H1 (cell line): ENCODE results near the gene SCYL1.

Experiments
- EP300 ChIP-seq, 2 experiments: IDR thresholded peaks; 1 replicate in 1 of 2; 2 replicates in 1 of 2; pipeline ENCODE4 v1.6.1; 2011 to 2012; ENCODE audit warnings: low read depth in 2 of 2, low read length in 2 of 2, mild to moderate bottlenecking in 2 of 2, borderline replicate concordance in 1 of 2, inconsistent platforms in 1 of 2, moderate library complexity in 1 of 2
- JUND ChIP-seq: IDR thresholded peaks from 2 replicates; pipeline ENCODE4 v1.6.1; 2011; ENCODE audit warnings: mild to moderate bottlenecking, improper control_type of control experiment, low read length
- KDM5A ChIP-seq: fragments of 200-600 bp; IDR thresholded peaks from 2 replicates; pipeline ENCODE4 v1.7.1; 2012; ENCODE audit warnings: mild to moderate bottlenecking, low read length, inconsistent platforms, mixed read lengths
- NANOG ChIP-seq: IDR thresholded peaks from 2 replicates; pipeline ENCODE4 v1.6.1; 2011; ENCODE audit warnings: low read length, low read depth, mild to moderate bottlenecking, inconsistent platforms; ENCODE audit not compliant: insufficient read depth, poor library complexity, severe bottlenecking
- RAD21 ChIP-seq, 2 experiments: IDR thresholded peaks in 1 of 2; conservative IDR thresholded peaks in 1 of 2; 2 replicates each; pipeline ENCODE4 v1.6.1; 2011; ENCODE audit warnings: low read depth in 2 of 2, low read length in 2 of 2, improper control_type of control experiment in 1 of 2, inconsistent platforms in 1 of 2, mild to moderate bottlenecking in 1 of 2, moderate library complexity in 1 of 2
- RFX5 ChIP-seq: IDR thresholded peaks from 2 replicates; pipeline ENCODE4 v1.6.1; 2011; ENCODE audit warnings: low read depth, low read length, improper control_type of control experiment, borderline replicate concordance
- RNF2 ChIP-seq: fragments of 200-900, 300-1000 bp; sonication (generic); IDR thresholded peaks from 2 replicates; pipeline ENCODE4 v1.7.1; 2016; ENCODE audit warnings: borderline replicate concordance, low read depth, mild to moderate bottlenecking, antibody characterized with exemption, low read length; ENCODE audit not compliant: poor library complexity, severe bottlenecking; ENCODE audit errors: missing control alignments
- SUZ12 ChIP-seq: fragments of 200-600 bp; sonication (generic); IDR thresholded peaks from 2 replicates; pipeline ENCODE4 v1.6.1; 2012; ENCODE audit warnings: mild to moderate bottlenecking, inconsistent platforms, low read length, moderate library complexity, mixed read lengths
- TAF1 ChIP-seq: IDR thresholded peaks from 2 replicates; pipeline ENCODE4 v1.6.1; 2011; ENCODE audit warnings: mild to moderate bottlenecking, low read depth, low read length
- TAF7 ChIP-seq: optimal IDR thresholded peaks from 2 replicates; pipeline ENCODE3; 2011; ENCODE audit warnings: low read depth, mild to moderate bottlenecking, inconsistent platforms, low read length, moderate library complexity, borderline replicate concordance
- TF ChIP-seq, protein P1 (sequence below), 3 experiments: IDR thresholded peaks; 1 replicate in 2 of 3; 2 replicates in 1 of 3; pipeline versions ENCODE4 v1.5.1 to v1.6.1; 2011; ENCODE audit warnings: low read length in 3 of 3, mild to moderate bottlenecking in 3 of 3, inconsistent platforms in 2 of 3, low read depth in 1 of 3, moderate library complexity in 1 of 3; ENCODE audit not compliant: insufficient read depth in 1 of 3; ENCODE audit errors: control extremely low read depth in 1 of 3

GRCh38 chr11:65476632-65477148, 48.2 kb upstream of the SCYL1 start:
- TF ChIP-seq KDM5A (no peak), RAD21 (IDR thresholded peaks at IDR 0.05 in 1 of 2, conservative IDR thresholded peaks at IDR 0.05 in 1 of 2; ENCODE audit: low read depth in 2 of 2, low read length in 2 of 2) (no peak), SUZ12 (no peak), TAF1 (no peak), TAF7 (no peak), EP300 (IDR thresholded peaks at IDR 0.05; ENCODE audit: borderline replicate concordance in 1 of 2, low read depth in 2 of 2, low read length in 2 of 2) (no peak), RFX5 (no peak), NANOG (no peak), JUND (no peak), RNF2 (no peak)
- TF ChIP-seq, protein P1, sequence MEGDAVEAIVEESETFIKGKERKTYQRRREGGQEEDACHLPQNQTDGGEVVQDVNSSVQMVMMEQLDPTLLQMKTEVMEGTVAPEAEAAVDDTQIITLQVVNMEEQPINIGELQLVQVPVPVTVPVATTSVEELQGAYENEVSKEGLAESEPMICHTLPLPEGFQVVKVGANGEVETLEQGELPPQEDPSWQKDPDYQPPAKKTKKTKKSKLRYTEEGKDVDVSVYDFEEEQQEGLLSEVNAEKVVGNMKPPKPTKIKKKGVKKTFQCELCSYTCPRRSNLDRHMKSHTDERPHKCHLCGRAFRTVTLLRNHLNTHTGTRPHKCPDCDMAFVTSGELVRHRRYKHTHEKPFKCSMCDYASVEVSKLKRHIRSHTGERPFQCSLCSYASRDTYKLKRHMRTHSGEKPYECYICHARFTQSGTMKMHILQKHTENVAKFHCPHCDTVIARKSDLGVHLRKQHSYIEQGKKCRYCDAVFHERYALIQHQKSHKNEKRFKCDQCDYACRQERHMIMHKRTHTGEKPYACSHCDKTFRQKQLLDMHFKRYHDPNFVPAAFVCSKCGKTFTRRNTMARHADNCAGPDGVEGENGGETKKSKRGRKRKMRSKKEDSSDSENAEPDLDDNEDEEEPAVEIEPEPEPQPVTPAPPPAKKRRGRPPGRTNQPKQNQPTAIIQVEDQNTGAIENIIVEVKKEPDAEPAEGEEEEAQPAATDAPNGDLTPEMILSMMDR (IDR thresholded peaks at IDR 0.05; ENCODE audit: control extremely low read depth in 1 of 3, insufficient read depth in 1 of 3, low read depth in 1 of 3, low read length in 3 of 3), result no peak
